NCI-H1092 treated with DMSO at 0.1 percent for 48 hours (cell line): ENCODE measurements around the gene GBA2.

Source experiments
- DNase-seq: peaks from one replicate; lab custom pipeline; 2025; lab: John Stamatoyannopoulos, UW

Gene GBA2

GRCh38 chr9:35690614-35691333 is 58.3 kb downstream of the GBA2 start:
- peak; percentile 28 for DNase-seq

GRCh38 chr9:35690294-35690613 is 58.8 kb downstream of the GBA2 start:
- no peak for DNase-seq

- DNase-seq = no peak
Observed at GRCh38 chr9:35689542-35690293, 59.3 kb downstream of the GBA2 start, which contains the start of gene TPM2. TSS of gene TPM2 (minus strand) at chr9:35689925. CDS start at chr9:35689817, 108 bp downstream.

GRCh38 chr9:35688558-35689541 is 60.2 kb downstream of the GBA2 start:
- no peak for DNase-seq

- DNase-seq = no peak
Observed at GRCh38 chr9:35687972-35688557, 61.0 kb downstream of the GBA2 start.

- DNase-seq = no peak
Observed at GRCh38 chr9:35687306-35687705, 61.7 kb downstream of the GBA2 start.
